NCI-H524 (cell line): ENCODE results near the gene IQSEC3.
"Not testable (repeated sequence)": the region's sequence is repeated elsewhere in the genome, so short reads cannot be mapped to it uniquely, and the experiment has no call there.

Source experiments
- DNase-seq, 2 experiments: peaks; one replicate each; lab custom pipeline; 2025; lab: John Stamatoyannopoulos, UW

Gene IQSEC3

GRCh38 chr12:52902-53734 is 13.4 kb upstream of the IQSEC3 start:
- not testable (repeated sequence) for DNase-seq

GRCh38 chr12:53735-54730 is 12.5 kb upstream of the IQSEC3 start:
- DNase-seq: no peak

- no peak for DNase-seq
Observed at GRCh38 chr12:54750-55535, 11.6 kb upstream of the IQSEC3 start.

GRCh38 chr12:56683-57346 is 9.8 kb upstream of the IQSEC3 start:
- DNase-seq: no peak

DNA sequence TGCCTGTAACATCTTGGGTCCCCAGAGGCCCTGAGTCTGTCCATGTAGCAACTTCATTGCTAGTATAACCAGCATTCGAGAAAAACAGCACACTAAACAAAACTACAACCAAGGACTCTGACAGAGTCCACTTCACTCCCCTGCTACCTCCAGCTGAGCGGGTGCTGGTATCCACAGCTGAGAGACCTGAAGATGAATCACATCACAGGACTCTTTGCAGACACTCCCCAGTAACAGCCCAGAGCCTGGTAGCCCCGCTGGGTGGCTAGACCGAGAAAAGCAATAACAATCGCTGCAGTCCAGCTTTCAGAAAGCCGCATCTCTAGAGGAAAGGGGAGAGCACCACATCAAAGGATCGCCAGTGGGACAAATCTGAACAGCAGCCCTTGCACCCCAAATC is 9.0 kb upstream of the IQSEC3 start:
- no peak for DNase-seq

DNA sequence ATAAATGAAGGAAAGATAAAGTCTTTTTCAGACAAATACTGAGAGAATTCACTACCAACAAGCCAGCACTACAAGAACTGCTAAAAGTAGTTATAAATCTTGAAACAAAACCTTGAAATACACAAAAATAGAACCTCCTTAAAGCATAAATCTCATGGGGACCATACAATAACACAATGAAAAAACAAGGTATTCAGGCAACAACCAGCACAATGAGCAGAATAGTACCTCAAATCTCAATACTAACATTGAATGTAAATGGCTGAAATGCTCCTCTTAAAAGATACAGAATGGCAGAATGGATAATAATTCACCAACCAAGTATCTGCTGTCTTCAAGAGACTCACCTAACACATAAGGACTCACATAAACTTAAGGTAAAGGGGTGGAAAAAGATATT is 7.7 kb upstream of the IQSEC3 start:
- no peak for DNase-seq

DNA sequence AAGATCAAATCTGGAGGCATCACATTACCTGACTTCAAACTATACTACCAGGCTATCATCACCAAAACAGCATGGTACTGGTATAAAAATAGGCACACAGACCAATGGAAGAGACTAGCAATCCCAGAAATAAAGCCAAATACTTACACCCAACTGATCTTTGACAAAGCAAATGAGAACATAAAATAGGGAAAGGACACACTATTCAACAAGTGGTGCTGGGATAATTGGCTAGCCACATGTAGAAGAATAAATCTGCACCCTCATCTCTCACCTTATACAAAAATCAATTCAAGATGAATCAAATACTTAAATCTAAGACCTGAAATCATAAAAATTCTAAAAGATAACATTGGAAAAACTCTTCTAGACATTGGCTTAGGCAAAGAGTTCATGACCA is 4.7 kb upstream of the IQSEC3 start:
- DNase-seq: not testable (repeated sequence)

- DNase-seq: not testable (repeated sequence)
Observed at GRCh38 chr12:65491-66063, 990 bp upstream of the IQSEC3 start.

DNA sequence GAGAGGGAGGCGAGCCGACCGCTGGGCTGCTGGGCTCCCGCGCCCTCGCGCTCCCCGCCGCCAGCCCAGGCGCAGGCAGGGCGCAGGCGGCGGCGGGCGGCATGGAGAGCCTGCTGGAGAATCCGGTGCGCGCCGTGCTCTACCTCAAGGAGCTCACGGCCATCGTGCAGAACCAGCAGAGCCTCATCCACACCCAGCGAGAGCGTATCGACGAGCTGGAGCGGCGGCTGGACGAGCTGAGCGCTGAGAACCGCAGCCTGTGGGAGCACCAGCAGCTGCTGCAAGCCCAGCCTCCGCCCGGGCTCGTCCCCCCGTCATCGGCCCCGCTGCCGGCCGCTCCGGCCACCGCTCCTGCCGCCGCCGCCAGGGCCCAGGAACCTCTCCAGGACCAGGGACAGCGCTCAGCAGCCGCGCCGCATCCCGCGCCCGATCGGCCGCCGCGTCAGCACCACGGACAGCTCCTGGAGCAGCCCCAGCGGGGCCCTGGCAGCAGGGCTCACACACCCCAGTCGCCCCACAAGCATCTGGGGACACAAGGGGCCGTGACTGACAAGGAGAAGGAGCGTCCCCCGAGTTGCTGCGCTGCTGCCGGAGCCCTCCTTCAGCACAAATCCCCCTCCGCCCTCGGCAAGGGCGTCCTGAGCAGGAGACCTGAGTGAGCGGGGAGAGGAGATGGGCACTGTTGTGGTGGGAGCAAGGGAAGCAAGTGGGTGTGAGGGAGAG is 376 bp downstream of the IQSEC3 start:
- not testable (repeated sequence) for DNase-seq

DNA sequence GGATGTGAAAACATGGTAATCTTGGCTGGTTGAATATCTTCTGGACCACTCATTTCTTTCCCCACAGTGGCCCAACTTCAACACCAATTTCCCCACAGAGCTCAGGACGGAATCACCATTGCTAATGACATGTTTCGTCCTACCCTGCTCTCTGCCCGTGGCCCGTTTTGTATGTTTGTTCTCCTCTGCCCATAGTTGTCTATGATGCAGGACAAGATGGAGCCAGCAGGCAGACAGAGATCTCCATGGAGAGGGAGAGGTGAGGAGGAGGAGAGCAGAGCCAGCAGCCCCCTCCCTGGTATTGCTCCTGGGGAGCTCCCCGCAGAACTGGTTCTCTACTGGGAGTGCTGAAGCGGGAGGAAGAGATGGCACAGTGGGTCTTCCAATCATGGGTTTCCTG is 3.1 kb downstream of the IQSEC3 start:
- DNase-seq: not testable (repeated sequence)

DNA sequence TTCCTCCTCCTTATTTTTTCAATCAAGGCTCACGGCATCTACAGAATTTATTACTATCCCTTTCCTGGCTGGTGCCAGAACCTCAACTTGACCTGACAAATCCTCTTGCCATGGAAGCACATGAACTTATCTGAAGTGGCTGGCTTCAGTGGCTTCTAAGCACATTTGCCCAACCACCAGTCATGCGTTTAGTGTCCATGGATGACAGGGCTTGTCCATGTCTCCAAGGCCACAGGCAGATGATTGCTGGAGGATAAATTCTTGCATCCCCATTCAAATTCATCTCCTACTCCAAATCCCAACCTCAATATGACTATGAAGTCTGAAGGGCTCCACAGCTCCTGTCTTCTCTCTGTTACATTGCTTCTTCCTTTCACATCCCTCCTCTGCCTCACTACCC is 4.0 kb downstream of the IQSEC3 start:
- not testable (repeated sequence) for DNase-seq

DNA sequence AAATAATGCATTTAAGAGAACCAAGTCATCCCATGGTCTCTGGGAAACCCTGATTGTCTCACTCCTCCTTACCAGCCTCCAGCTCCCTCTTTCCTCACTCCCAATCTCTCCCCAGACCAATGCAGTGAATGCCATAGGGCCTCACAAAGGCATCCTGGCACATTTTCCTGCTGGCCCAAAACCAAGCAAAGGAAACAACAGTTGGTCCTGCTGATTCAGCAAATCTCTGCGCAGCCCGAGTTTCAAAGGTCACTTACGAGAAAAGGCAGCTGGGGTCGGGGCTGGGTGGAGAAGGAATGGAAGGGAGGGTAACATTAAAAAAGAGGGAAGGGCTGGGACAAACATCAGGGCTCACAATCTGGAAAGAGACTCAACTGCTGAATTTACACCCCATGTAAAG is 5.5 kb downstream of the IQSEC3 start:
- not testable (repeated sequence) for DNase-seq

DNA sequence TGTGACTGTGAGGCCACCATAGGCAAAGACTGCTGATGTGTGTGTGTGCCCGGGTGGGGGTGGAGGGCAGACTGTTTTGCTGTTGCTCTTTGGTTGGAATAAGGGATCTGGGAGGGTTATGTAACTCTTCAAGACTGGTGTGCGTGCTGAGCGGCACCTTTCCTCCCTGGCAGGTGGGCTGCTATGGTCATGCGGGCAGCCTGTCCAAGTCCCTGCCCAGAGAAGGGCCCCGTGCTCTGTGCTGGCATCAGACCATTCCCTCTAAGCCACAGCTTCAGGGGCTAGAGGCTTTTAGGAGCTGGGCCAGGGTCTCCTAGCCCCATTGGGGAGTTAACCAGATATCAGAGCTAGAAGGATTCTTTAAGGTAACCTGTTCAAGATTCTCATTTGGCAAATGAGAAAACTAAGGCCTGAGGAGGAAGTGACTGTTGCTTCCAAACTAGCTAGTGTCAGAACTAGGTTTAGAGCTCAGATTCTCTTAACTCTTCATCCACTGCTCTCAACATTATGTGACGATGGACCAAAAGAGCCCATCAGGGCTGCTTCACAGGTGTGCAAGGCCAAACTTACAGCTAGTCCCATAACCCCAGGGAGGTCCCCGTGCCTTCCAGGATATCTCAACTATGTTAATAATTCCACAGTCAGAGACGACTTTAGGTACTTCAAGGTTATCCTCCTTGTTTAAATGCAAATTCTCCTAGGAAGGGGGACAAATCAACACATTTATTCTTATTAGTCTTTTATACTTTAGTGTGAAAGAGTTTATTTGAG is 8.0 kb downstream of the IQSEC3 start:
- not testable (repeated sequence) for DNase-seq

- DNase-seq: not testable (repeated sequence)
Observed at GRCh38 chr12:75541-75940, 9.0 kb downstream of the IQSEC3 start.

DNA sequence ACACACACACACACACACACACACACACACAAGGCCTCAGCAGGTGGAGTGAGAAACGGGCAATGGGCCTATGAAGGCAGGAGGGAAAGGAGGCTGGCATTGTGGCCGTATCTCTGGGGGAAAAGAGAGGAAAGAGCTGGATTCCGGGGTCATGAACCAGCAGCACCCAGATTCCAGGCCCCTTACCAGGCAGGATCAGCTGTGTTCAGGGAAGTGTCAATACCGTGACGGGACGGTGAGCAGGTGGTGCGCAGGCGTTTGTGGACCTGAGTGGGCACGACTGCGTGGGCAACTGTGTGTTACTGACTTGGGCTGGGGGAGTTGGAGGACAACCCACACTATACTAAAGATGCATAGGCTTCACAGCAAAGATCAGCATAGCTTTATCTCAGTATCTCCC is 9.5 kb downstream of the IQSEC3 start:
- not testable (repeated sequence) for DNase-seq

- not testable (repeated sequence) for DNase-seq
Observed at GRCh38 chr12:76551-76950, 10.0 kb downstream of the IQSEC3 start.

- not testable (repeated sequence) for DNase-seq
Observed at GRCh38 chr12:77101-77719, 10.6 kb downstream of the IQSEC3 start.

DNA sequence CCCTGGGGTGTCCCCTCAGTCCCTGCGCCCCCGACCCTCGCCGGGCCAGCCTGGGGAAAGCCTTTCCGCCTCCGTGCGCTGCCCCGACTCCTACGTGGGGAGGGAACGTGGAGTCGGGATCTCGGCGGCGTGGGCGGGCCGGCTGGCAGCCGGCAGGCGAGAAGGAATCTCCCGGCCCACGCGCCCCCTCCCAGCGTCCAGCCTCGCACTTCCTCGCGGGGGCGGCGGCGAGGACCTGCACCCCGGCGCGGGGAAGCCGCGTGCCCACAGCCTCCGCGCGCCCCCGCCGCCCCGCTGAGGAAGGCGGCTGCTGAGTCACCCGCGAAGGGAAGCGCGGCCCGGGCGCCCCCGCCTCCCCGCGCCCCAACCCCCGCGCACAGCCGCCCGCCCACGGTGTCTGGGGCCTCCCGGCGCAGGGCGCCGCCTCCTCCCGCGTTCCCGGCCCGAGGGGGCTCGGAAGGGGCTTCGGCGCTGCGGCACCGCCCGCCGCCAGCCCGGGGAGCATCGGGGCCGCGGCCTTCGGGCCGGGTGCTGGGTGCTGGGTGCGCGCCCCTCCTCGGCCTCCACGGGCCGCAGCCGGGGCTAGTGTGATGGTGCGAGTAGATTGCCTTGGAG is 11.3 kb downstream of the IQSEC3 start:
- not testable (repeated sequence) for DNase-seq

- no peak for DNase-seq
Observed at GRCh38 chr12:78981-79380, 12.4 kb downstream of the IQSEC3 start.
